HepG2 (cell line): ENCODE results near the gene CDK7. TPM values are rescaled to one million over a fixed set of nuclear protein-coding genes. Genes with fewer than 3 reads are reported as not detected.

Experiments
- ATAC-seq: fragments of 200-7000 bp; cut with Tn5 transposase; 3 replicates; pipeline ENCODE4 v1.9.1; 2020; ENCODE audit warnings: mild to moderate bottlenecking, moderate library complexity
- BruUV-seq: library from RNA; stranded (reverse); fragments of 400-500 nt; replicated peaks from 2 replicates; lab custom pipeline; 2021; lab: Mats Ljungman, UMichigan
- CTCF ChIA-PET: fragments of 300-600 bp; formaldehyde crosslinking; extraction: SDS; loops from one replicate; lab custom pipeline; 2021; ENCODE audit warnings: low total read pairs, inconsistent platforms, low intra/inter-chr PET ratio; lab: Yijun Ruan, JAX
- POLR2A ChIA-PET: fragments of 350-600 bp; sonication (Branson Sonifier 250); formaldehyde crosslinking; loops from one replicate; lab custom pipeline; 2020; ENCODE audit warnings: antibody characterized with exemption, inconsistent platforms; lab: Yijun Ruan, JAX
- DNase-seq: peaks from one replicate; pipeline ENCODE4 v3.0.0-alpha.2; 2015; ENCODE audit warnings: low spot score
- FAIRE-seq: peaks from 3 replicates; lab custom pipeline; 2011; peaks lifted over from hg19 to GRCh38; lab: Jason Lieb, UNC
- H2AFZ ChIP-seq: one replicate; pipeline ENCODE4 v1.6.1; 2011; ENCODE audit warnings: low read length, inconsistent platforms
- H3K27ac ChIP-seq: fragments of 300-600 bp; 3 replicates; pipeline ENCODE4 v1.8.0; 2011; ENCODE audit warnings: mixed run types, mild to moderate bottlenecking, mixed read lengths, low read length, inconsistent platforms; ENCODE audit not compliant: insufficient read depth; ENCODE audit errors: extremely low read length
- H3K27me3 ChIP-seq, 2 experiments: fragments of 200-600 bp in 1 of 2; 2 replicates in 1 of 2; 3 replicates in 1 of 2; pipeline versions ENCODE4 v1.6.0 to v1.8.0; 2011; ENCODE audit warnings: low read length in 2 of 2, mild to moderate bottlenecking in 2 of 2, moderate library complexity in 2 of 2, inconsistent platforms in 1 of 2; ENCODE audit not compliant: insufficient read depth in 2 of 2, control insufficient read depth in 1 of 2
- H3K36me3 ChIP-seq, 2 experiments: fragments of 200-600 bp in 1 of 2; replicated peaks in 1 of 2; 2 replicates in 1 of 2; 3 replicates in 1 of 2; pipeline versions ENCODE4 v1.5.1 to v1.8.0; 2011; ENCODE audit warnings: low read length in 2 of 2, inconsistent platforms in 1 of 2; ENCODE audit not compliant: insufficient read depth in 2 of 2, control insufficient read depth in 1 of 2
- H3K4me1 ChIP-seq: 2 replicates; pipeline ENCODE4 v1.5.1; 2012; ENCODE audit warnings: low read length, inconsistent platforms; ENCODE audit not compliant: insufficient read depth
- H3K4me2 ChIP-seq: 2 replicates; pipeline ENCODE4 v1.6.0; 2011; ENCODE audit warnings: low read depth, low read length, inconsistent platforms
- H3K4me3 ChIP-seq, 3 experiments: fragments of 200-600 bp in 1 of 3; sonication (generic), shearing (Covaris generic) in 1 of 3; replicated peaks in 1 of 3; 2 replicates each; pipeline ENCODE4 v1.5.1; 2011 to 2016; ENCODE audit warnings: low read length in 3 of 3, inconsistent platforms in 2 of 3, low read depth in 2 of 3, mild to moderate bottlenecking in 2 of 3, control low read depth in 1 of 3, mixed read lengths in 1 of 3; ENCODE audit not compliant: insufficient read depth in 1 of 3
- H3K79me2 ChIP-seq: one replicate; pipeline ENCODE4 v1.6.1; 2011; ENCODE audit warnings: low read length, inconsistent platforms; ENCODE audit not compliant: insufficient read depth
- H3K9ac ChIP-seq: 2 replicates; pipeline ENCODE4 v1.6.0; 2011; ENCODE audit warnings: mild to moderate bottlenecking, low read depth, low read length, inconsistent platforms; ENCODE audit not compliant: insufficient read depth
- H3K9me3 ChIP-seq: 2 replicates; pipeline ENCODE4 v1.5.1; 2012; ENCODE audit warnings: mild to moderate bottlenecking, low read length
- H4K20me1 ChIP-seq: 2 replicates; pipeline ENCODE4 v1.6.0; 2011; ENCODE audit warnings: inconsistent platforms, mild to moderate bottlenecking, low read length, moderate library complexity; ENCODE audit not compliant: insufficient read depth
- ADNP ChIP-seq: sonication (generic); formaldehyde crosslinking; IDR thresholded peaks from 2 replicates; pipeline ENCODE4 v1.4.0; 2020; ENCODE audit warnings: missing genetic modification reagents
- ARNT2 ChIP-seq: sonication (generic); formaldehyde crosslinking; IDR thresholded peaks from 2 replicates; pipeline ENCODE4 v1.8.0; 2022; ENCODE audit warnings: mild to moderate bottlenecking, low read depth, missing genetic modification reagents, moderate library complexity
- BCL6 ChIP-seq: IDR thresholded peaks from 2 replicates; pipeline ENCODE4 v1.6.1; 2016; ENCODE audit warnings: missing genetic modification reagents, missing compliant biosample characterization
- DPF2 ChIP-seq: sonication (generic); formaldehyde crosslinking; IDR thresholded peaks from 2 replicates; pipeline ENCODE4 v1.4.0; 2020; ENCODE audit warnings: mild to moderate bottlenecking, low read depth, missing genetic modification reagents, borderline replicate concordance
- FOXO4 ChIP-seq: sonication (generic); formaldehyde crosslinking; conservative IDR thresholded peaks from 2 replicates; pipeline ENCODE4 v1.8.1; 2023; ENCODE audit warnings: missing genetic modification reagents
- MIER2 ChIP-seq: IDR thresholded peaks from 2 replicates; pipeline ENCODE4 v1.6.1; 2016; ENCODE audit warnings: missing biosample characterization, missing genetic modification reagents
- NR2C2 ChIP-seq: sonication (generic); formaldehyde crosslinking; IDR thresholded peaks from 2 replicates; pipeline ENCODE4 v1.4.0; 2020; ENCODE audit warnings: missing genetic modification reagents, mild to moderate bottlenecking, moderate library complexity, borderline replicate concordance
- SCMH1 ChIP-seq: sonication (generic); formaldehyde crosslinking; IDR thresholded peaks from 2 replicates; pipeline ENCODE4 v1.9.0; 2021; ENCODE audit warnings: missing genetic modification reagents, mild to moderate bottlenecking, borderline replicate concordance
- ZNF121 ChIP-seq: sonication (generic); formaldehyde crosslinking; IDR thresholded peaks from 2 replicates; pipeline ENCODE4 v1.5.0; 2020; ENCODE audit warnings: mild to moderate bottlenecking, missing genetic modification reagents
- ZNF260 ChIP-seq: sonication (generic); formaldehyde crosslinking; IDR thresholded peaks from 2 replicates; pipeline ENCODE4 v1.4.0; 2020; ENCODE audit warnings: missing genetic modification reagents, low read depth, mild to moderate bottlenecking, borderline replicate concordance
- ZNF275 ChIP-seq: sonication (generic); formaldehyde crosslinking; IDR thresholded peaks from 2 replicates; pipeline ENCODE4 v1.8.0; 2022; ENCODE audit warnings: missing genetic modification reagents, mild to moderate bottlenecking, inconsistent platforms, borderline replicate concordance
- in situ Hi-C: cut with HindIII; loops from 2 replicates; pipeline ENCODE4 v1.10.0; 2017; ENCODE audit warnings: low pct_unique_long_range_greater_than_20kb; ENCODE audit not compliant: extremely low pct_ligation_motif_present
- intact Hi-C: fragments of 100-400 bp; cut with micrococcal nuclease; formaldehyde crosslinking; loops from one replicate; pipeline ENCODE4 v1.10.0; 2022; ENCODE audit not compliant: unreplicated experiment
- polyA plus RNA-seq, 8 experiments: library from polyadenylated mRNA; depleted of rRNA in 3 of 8; stranded (reverse) in 7 of 8; unstranded in 1 of 8; fragments of >200 nt; fragmentation: Illumina TruSeq in 4 of 8; extraction: Trizol in 4 of 8; gene quantifications; 2 replicates each; pipeline versions ENCODE4 v1.2.1 to v1.2.3, GENCODE V29; 2011 to 2016; ENCODE audit warnings: low read depth in 4 of 8, missing spikeins in 1 of 8, mixed read lengths in 1 of 8; ENCODE audit not compliant: insufficient read depth in 1 of 8
- total RNA-seq, 5 experiments: library from RNA; depleted of rRNA; stranded (reverse); fragments of >200 nt; fragmentation: Illumina TruSeq; extraction: Trizol; gene quantifications; 2 replicates each; pipeline ENCODE4 v1.2.3, GENCODE V29; 2016; ENCODE audit warnings: low read depth in 1 of 5

Gene CDK7
- total and polyA plus RNA-seq, 2 of the 13 experiments (the other 11 are each of a cell fraction or from before 2014, with no cell fraction given) = 41.2 to 54.9 TPM

- 0 out of 2 replicates have a peak, but pooled peaks have one; percentile 53 for TF ChIP-seq ARNT2 (CRISPR knock-in tag)
- no peak for TF ChIP-seq ZNF260
- 0 out of 2 replicates have a peak, but pooled peaks have one; percentile 77 for TF ChIP-seq FOXO4 (CRISPR knock-in tag)
- TF ChIP-seq NR2C2 (CRISPR knock-in tag) = peak; percentile 96
- peak; percentile 58; the same call in 1 of the 2 replicates for TF ChIP-seq MIER2
- TF ChIP-seq SCMH1 (CRISPR knock-in tag) = no peak
- TF ChIP-seq ZNF275 (CRISPR knock-in tag) = no peak; the same call in 1 of the 2 replicates
- peak; percentile 46 for TF ChIP-seq BCL6 (CRISPR knock-in tag)
These were observed 16.8 kb upstream of the CDK7 start (continued) for GRCh38 chr5:69217548-69218526.

GRCh38 chr5:69219939-69220338, 14.7 kb upstream of the CDK7 start:
- Histone ChIP-seq H4K20me1 (no peaks in the 10 kb centered on the region), H3K36me3 (no peaks in the 10 kb centered on the region), H3K27ac (peak overlapping the region; percentile 97), H3K4me1 (peaks cover 68% of the 10 kb centered on the region), H3K27me3 (no peaks in the 10 kb centered on the region; a peak in 1 of 5 replicates), H3K9ac (no peak overlapping the region), H3K4me3 (no peak overlapping the region), H2AFZ (no peak overlapping the region), H3K4me2 (peak overlapping the region; percentile 71; the same call in 1 of the 2 replicates), H3K79me2 (peaks cover 30% of the 10 kb centered on the region), H3K9me3 (no peaks in the 10 kb centered on the region)
- FAIRE-seq = no peak
- intact Hi-C loops = loop anchor here (5.0 kb wide), 1 partner anchor 128 kb away; the partner anchor contains the start of gene SLC30A5
- in situ Hi-C loops = no loop called here
- no peak for DNase-seq
- TF ChIP-seq DPF2 (CRISPR knock-in tag) = no peak
- TF ChIP-seq ZNF121 (CRISPR knock-in tag) = peak; percentile 82
- TF ChIP-seq ADNP (CRISPR knock-in tag) = 0 out of 2 replicates have a peak, but pooled peaks have one; percentile 14
- POLR2A ChIA-PET = interaction anchor here (1.4 kb wide), 1 partner anchor 15 kb away, joined by 5 read pairs; the partner anchor contains the start of gene CDK7
- ATAC-seq = no peak
- CTCF ChIA-PET = no interaction called here
- no TSS peak for BruUV-seq
